ENCODE measurements around the gene BTBD9.

DNA sequence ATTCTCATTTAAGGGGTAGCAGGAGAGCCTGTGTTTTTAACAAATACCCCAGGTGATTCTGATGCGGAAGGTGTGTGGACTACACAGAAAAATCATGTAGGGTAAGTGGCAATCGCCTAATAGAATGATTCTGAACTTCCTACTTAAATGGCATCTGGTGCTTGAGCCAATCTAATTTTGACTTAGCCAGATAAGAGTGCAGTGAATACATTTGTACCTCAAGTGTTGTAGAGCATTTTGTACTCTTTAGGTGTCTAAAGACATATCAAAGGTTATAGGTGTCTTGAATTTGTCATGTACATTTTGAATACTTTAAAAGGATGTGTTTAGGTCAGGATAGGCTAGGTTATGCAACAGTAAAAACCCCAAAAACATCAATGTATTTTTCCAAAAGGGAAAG, 10.0 kb upstream of the BTBD9 start:
- TF ChIP-seq, protein P1, sequence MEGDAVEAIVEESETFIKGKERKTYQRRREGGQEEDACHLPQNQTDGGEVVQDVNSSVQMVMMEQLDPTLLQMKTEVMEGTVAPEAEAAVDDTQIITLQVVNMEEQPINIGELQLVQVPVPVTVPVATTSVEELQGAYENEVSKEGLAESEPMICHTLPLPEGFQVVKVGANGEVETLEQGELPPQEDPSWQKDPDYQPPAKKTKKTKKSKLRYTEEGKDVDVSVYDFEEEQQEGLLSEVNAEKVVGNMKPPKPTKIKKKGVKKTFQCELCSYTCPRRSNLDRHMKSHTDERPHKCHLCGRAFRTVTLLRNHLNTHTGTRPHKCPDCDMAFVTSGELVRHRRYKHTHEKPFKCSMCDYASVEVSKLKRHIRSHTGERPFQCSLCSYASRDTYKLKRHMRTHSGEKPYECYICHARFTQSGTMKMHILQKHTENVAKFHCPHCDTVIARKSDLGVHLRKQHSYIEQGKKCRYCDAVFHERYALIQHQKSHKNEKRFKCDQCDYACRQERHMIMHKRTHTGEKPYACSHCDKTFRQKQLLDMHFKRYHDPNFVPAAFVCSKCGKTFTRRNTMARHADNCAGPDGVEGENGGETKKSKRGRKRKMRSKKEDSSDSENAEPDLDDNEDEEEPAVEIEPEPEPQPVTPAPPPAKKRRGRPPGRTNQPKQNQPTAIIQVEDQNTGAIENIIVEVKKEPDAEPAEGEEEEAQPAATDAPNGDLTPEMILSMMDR (IDR thresholded peaks at IDR 0.05 in 4 of 5, conservative IDR thresholded peaks at IDR 0.05 in 1 of 5): no peak
- no peak for TF ChIP-seq POLR2A (IDR thresholded peaks at IDR 0.05)
